H1 (cell line): Measurements from ENCODE around the gene ZNF454. TPM values are rescaled to one million over a fixed set of nuclear protein-coding genes. Genes with fewer than 3 reads are reported as not detected.

ENCODE experiments used
- CTCF ChIA-PET: fragments of 300-600 bp; sonication (Branson Sonifier 250); formaldehyde crosslinking; loops from one replicate; lab custom pipeline; 2021; ENCODE audit not compliant: partially characterized antibody; lab: Charles Lee
- POLR2A ChIA-PET: fragments of 300-600 bp; sonication (Branson Sonifier 250); formaldehyde crosslinking; loops from one replicate; lab custom pipeline; 2021; ENCODE audit warnings: inconsistent platforms; ENCODE audit not compliant: partially characterized antibody; lab: Charles Lee
- DNase-seq, 2 experiments: peaks; one replicate each; pipeline versions ENCODE4 v3.0.0 to v3.0.0-alpha.2; 2010 to 2022; ENCODE audit warnings: low spot score in 2 of 2, low read depth in 1 of 2, mixed read lengths in 1 of 2
- FAIRE-seq: peaks from 2 replicates; lab custom pipeline; 2011; peaks lifted over from hg19 to GRCh38; lab: Jason Lieb, UNC
- H2AFZ ChIP-seq: 2 replicates; pipeline ENCODE4 v1.8.1; 2012; ENCODE audit warnings: low read length, inconsistent platforms
- H2AK5ac ChIP-seq: 2 replicates; pipeline ENCODE4 v1.6.1; 2013; ENCODE audit warnings: low read depth, low read length
- H2BK120ac ChIP-seq: replicated peaks from 2 replicates; pipeline ENCODE3; 2013; ENCODE audit warnings: low read depth, low read length, inconsistent platforms
- H2BK12ac ChIP-seq: 2 replicates; pipeline ENCODE4 v1.6.1; 2013; ENCODE audit warnings: low read depth, low read length
- H2BK15ac ChIP-seq: 2 replicates; pipeline ENCODE4 v1.6.1; 2013; ENCODE audit warnings: low read length
- H2BK20ac ChIP-seq: 2 replicates; pipeline ENCODE4 v1.6.1; 2013; ENCODE audit warnings: low read length
- H2BK5ac ChIP-seq: 2 replicates; pipeline ENCODE4 v1.6.1; 2013; ENCODE audit warnings: low read depth, low read length
- H3K14ac ChIP-seq: 2 replicates; pipeline ENCODE4 v1.6.1; 2013; ENCODE audit warnings: inconsistent platforms; ENCODE audit not compliant: insufficient read length
- H3K18ac ChIP-seq: 2 replicates; pipeline ENCODE4 v1.6.1; 2013; ENCODE audit warnings: low read length; ENCODE audit errors: extremely low read depth
- H3K23ac ChIP-seq: 2 replicates; pipeline ENCODE4 v1.6.1; 2013; ENCODE audit warnings: inconsistent platforms; ENCODE audit not compliant: insufficient read length
- H3K23me2 ChIP-seq: 2 replicates; pipeline ENCODE4 v1.6.1; 2013; ENCODE audit warnings: low read depth, low read length
- H3K27ac ChIP-seq: 2 replicates; pipeline ENCODE4 v1.6.1; 2011; ENCODE audit warnings: low read depth, low read length, inconsistent platforms
- H3K27me3 ChIP-seq, 4 experiments: replicated peaks in 1 of 4; 1 replicate in 1 of 4; 2 replicates in 3 of 4; pipeline versions ENCODE4 v1.6.1 to v1.8.1; 2011 to 2013; ENCODE audit warnings: low read length in 3 of 4, mild to moderate bottlenecking in 3 of 4, inconsistent platforms in 2 of 4, mixed read lengths in 2 of 4, moderate library complexity in 1 of 4; ENCODE audit not compliant: control insufficient read depth in 3 of 4, insufficient read depth in 3 of 4; ENCODE audit errors: extremely low read depth in 1 of 4
- H3K36me3 ChIP-seq, 4 experiments: 2 replicates each; pipeline versions ENCODE4 v1.6.1 to v1.8.1; 2011 to 2013; ENCODE audit warnings: mild to moderate bottlenecking in 4 of 4, low read length in 3 of 4, moderate library complexity in 2 of 4, control low read depth in 1 of 4, inconsistent platforms in 1 of 4; ENCODE audit not compliant: insufficient read depth in 4 of 4, control insufficient read depth in 2 of 4
- H3K4ac ChIP-seq: replicated peaks from 2 replicates; pipeline ENCODE3; 2013; ENCODE audit warnings: low read length, low read depth, mixed read lengths, inconsistent platforms; ENCODE audit not compliant: insufficient read length
- H3K4me1 ChIP-seq, 4 experiments: replicated peaks in 1 of 4; 1 replicate in 1 of 4; 2 replicates in 3 of 4; pipeline versions ENCODE4 v1.6.1 to v1.8.1; 2011 to 2013; ENCODE audit warnings: low read length in 3 of 4, inconsistent platforms in 2 of 4, mixed read lengths in 1 of 4; ENCODE audit not compliant: insufficient read depth in 4 of 4, control insufficient read depth in 3 of 4
- H3K4me2 ChIP-seq, 2 experiments: 2 replicates each; pipeline versions ENCODE4 v1.6.1 to v1.8.1; 2011 to 2013; ENCODE audit warnings: low read depth in 2 of 2, low read length in 2 of 2, control low read depth in 1 of 2, inconsistent platforms in 1 of 2, mild to moderate bottlenecking in 1 of 2; ENCODE audit not compliant: insufficient read depth in 1 of 2
- H3K4me3 ChIP-seq, 4 experiments: fragments of 200-600, 300-600 bp in 1 of 4; sonication (generic), shearing (Covaris generic), sonication (Bioruptor Twin) in 1 of 4; 2 replicates each; pipeline versions ENCODE4 v1.5.1 to v1.8.1; 2011 to 2016; ENCODE audit warnings: low read length in 4 of 4, low read depth in 3 of 4, control low read depth in 2 of 4, inconsistent platforms in 2 of 4, mild to moderate bottlenecking in 2 of 4, mixed read lengths in 1 of 4, moderate library complexity in 1 of 4; ENCODE audit not compliant: insufficient read depth in 2 of 4; ENCODE audit errors: extremely low read depth in 1 of 4
- H3K56ac ChIP-seq: replicated peaks from 2 replicates; pipeline ENCODE3; 2013; ENCODE audit warnings: low read depth, mild to moderate bottlenecking, mixed read lengths, low read length, inconsistent platforms; ENCODE audit not compliant: insufficient read length
- H3K79me1 ChIP-seq: 2 replicates; pipeline ENCODE4 v1.6.1; 2013; ENCODE audit warnings: low read depth, low read length, control low read depth
- H3K79me2 ChIP-seq, 2 experiments: 2 replicates each; pipeline versions ENCODE4 v1.6.1 to v1.8.1; 2012 to 2013; ENCODE audit warnings: low read length in 2 of 2, mild to moderate bottlenecking in 2 of 2, inconsistent platforms in 1 of 2; ENCODE audit not compliant: insufficient read depth in 2 of 2, control insufficient read depth in 1 of 2
- H3K9ac ChIP-seq, 4 experiments: replicated peaks in 1 of 4; 1 replicate in 1 of 4; 2 replicates in 3 of 4; pipeline versions ENCODE4 v1.6.1 to v1.8.1; 2011 to 2013; ENCODE audit warnings: low read depth in 3 of 4, low read length in 3 of 4, control low read depth in 2 of 4, mild to moderate bottlenecking in 2 of 4, moderate library complexity in 2 of 4, inconsistent platforms in 1 of 4; ENCODE audit errors: extremely low read depth in 1 of 4
- H3K9me3 ChIP-seq, 2 experiments: 2 replicates each; pipeline versions ENCODE4 v1.6.1 to v1.8.1; 2012 to 2013; ENCODE audit warnings: mild to moderate bottlenecking in 2 of 2, moderate library complexity in 2 of 2, control low read depth in 1 of 2, inconsistent platforms in 1 of 2, low read depth in 1 of 2, low read length in 1 of 2, mixed read lengths in 1 of 2; ENCODE audit not compliant: insufficient read depth in 2 of 2
- H4K20me1 ChIP-seq, 2 experiments: replicated peaks in 1 of 2; 2 replicates each; pipeline versions ENCODE3 to v1.8.1; 2011 to 2013; ENCODE audit warnings: inconsistent platforms in 2 of 2, low read length in 2 of 2, mild to moderate bottlenecking in 1 of 2; ENCODE audit not compliant: insufficient read depth in 2 of 2, control insufficient read depth in 1 of 2
- H4K5ac ChIP-seq: 2 replicates; pipeline ENCODE4 v1.6.1; 2013; ENCODE audit warnings: low read length, low read depth, mixed read lengths, inconsistent platforms; ENCODE audit not compliant: insufficient read length
- H4K8ac ChIP-seq: 2 replicates; pipeline ENCODE4 v1.8.0; 2013; ENCODE audit warnings: mild to moderate bottlenecking, moderate library complexity, low read length, inconsistent platforms; ENCODE audit not compliant: insufficient read depth; ENCODE audit errors: extremely low read depth
- H4K91ac ChIP-seq: replicated peaks from 2 replicates; pipeline ENCODE3; 2013; ENCODE audit warnings: low read length, mixed read lengths, inconsistent platforms; ENCODE audit not compliant: insufficient read length
- ASH2L ChIP-seq: fragments of 200-600, 300-600 bp; sonication (generic); IDR thresholded peaks from one replicate; pipeline ENCODE4 v1.7.1; 2017; ENCODE audit warnings: low read length
- FOSL1 ChIP-seq: IDR thresholded peaks from 2 replicates; pipeline ENCODE4 v1.6.1; 2011; ENCODE audit warnings: mild to moderate bottlenecking, low read depth, low read length, moderate library complexity; ENCODE audit not compliant: insufficient read depth
- GABPA ChIP-seq: IDR thresholded peaks from 2 replicates; pipeline ENCODE4 v1.6.1; 2011; ENCODE audit warnings: mild to moderate bottlenecking, low read length, moderate library complexity, borderline replicate concordance; ENCODE audit not compliant: insufficient read depth
- KDM4A ChIP-seq: IDR thresholded peaks from one replicate; pipeline ENCODE4 v1.7.1; 2012; ENCODE audit warnings: low read depth, mild to moderate bottlenecking, moderate library complexity, low read length, inconsistent platforms; ENCODE audit not compliant: severe bottlenecking
- POLR2A ChIP-seq, 2 experiments: IDR thresholded peaks; 1 replicate in 1 of 2; 2 replicates in 1 of 2; pipeline ENCODE4 v1.6.1; 2011; ENCODE audit warnings: low read depth in 2 of 2, low read length in 2 of 2, mild to moderate bottlenecking in 2 of 2; ENCODE audit errors: control extremely low read depth in 1 of 2
- POU5F1 ChIP-seq: IDR thresholded peaks from 2 replicates; pipeline ENCODE4 v1.6.1; 2011; ENCODE audit warnings: low read depth, mild to moderate bottlenecking, low read length, moderate library complexity
- RFX5 ChIP-seq: IDR thresholded peaks from 2 replicates; pipeline ENCODE4 v1.6.1; 2011; ENCODE audit warnings: low read depth, low read length, improper control_type of control experiment, borderline replicate concordance
- SAP30 ChIP-seq: fragments of 300-600 bp; sonication (generic); IDR thresholded peaks from 2 replicates; pipeline ENCODE4 v1.7.1; 2012; ENCODE audit warnings: low read length, moderate library complexity, mild to moderate bottlenecking, inconsistent platforms; ENCODE audit not compliant: insufficient read depth, insufficient replicate concordance
- SUZ12 ChIP-seq: fragments of 200-600 bp; sonication (generic); IDR thresholded peaks from 2 replicates; pipeline ENCODE4 v1.6.1; 2012; ENCODE audit warnings: mild to moderate bottlenecking, inconsistent platforms, low read length, moderate library complexity, mixed read lengths
- TEAD4 ChIP-seq: IDR thresholded peaks from 2 replicates; pipeline ENCODE4 v1.6.1; 2012; ENCODE audit warnings: low read depth, low read length, inconsistent platforms, mixed read lengths
- YY1 ChIP-seq: IDR thresholded peaks from 2 replicates; pipeline ENCODE4 v1.6.1; 2011; ENCODE audit warnings: low read depth, mild to moderate bottlenecking, low read length
- WGBS, 2 experiments: shearing (Covaris generic) in 1 of 2; methylation state at CpG; one replicate each; pipeline versions ENCODE4 v1.1.6 to v1.1.7; 2013 to 2015; ENCODE audit warnings: low lambda C conversion rate in 2 of 2, mixed read lengths in 2 of 2, inconsistent platforms in 1 of 2, low coverage in 1 of 2, missing lambda C conversion rate in 1 of 2; ENCODE audit not compliant: insufficient replicate concordance in 2 of 2, insufficient coverage in 1 of 2, insufficient read length in 1 of 2; ENCODE audit errors: extremely low coverage in 1 of 2, missing lambda C conversion rate in 1 of 2; 5-methylcytosine and 5-hydroxymethylcytosine counted together
- polyA plus RNA-seq, 7 experiments: library from polyadenylated mRNA; depleted of rRNA in 3 of 7; stranded (reverse) in 5 of 7; unstranded in 2 of 7; fragments of >200 nt in 5 of 7; fragments of 200-250 nt in 2 of 7; gene quantifications; 1 replicate in 5 of 7; 2 replicates in 1 of 7; 4 replicates in 1 of 7; pipeline versions ENCODE4 v1.2.1 to v1.2.3, GENCODE V29; 2011 to 2013; ENCODE audit warnings: missing spikeins in 2 of 7, mixed read lengths in 2 of 7
- total RNA-seq: library from RNA; stranded (reverse); fragmentation: NEBNext Ultra II Directional; extraction: Animal tissue kit (Norgen Biotek cat#: 25700); gene quantifications from 2 replicates; pipeline ENCODE4 v1.2.1, GENCODE V29; 2021

ZNF454 gene
- total and polyA plus RNA-seq, 2 of the 8 experiments (the other 6 are each of a cell fraction or from before 2014, with no cell fraction given): 0.33 to 1.2 TPM

GRCh38 chr5:178994580-178995340 lies 53.8 kb downstream of the ZNF454 start, which contains the start of gene GRM6:
Gene GRM6, minus strand, starts transcription at chr5:178995320. Its CDS starts 376 bp downstream, at chr5:178994944.
- Histone ChIP-seq H3K23ac (no peak within 1 kb of the TSS), H3K18ac (no peak within 1 kb of the TSS), H3K4me3 (peak within 1 kb of the TSS; percentile 15 to 58 (median 38); a peak in 7 of 8 replicates), H4K91ac (no peak within 1 kb of the TSS), H3K27me3 (peaks cover 26 to 47% (median 44%) of the 10 kb centered on the region in 4 experiments), H2BK5ac (no peak within 1 kb of the TSS), H2BK120ac (no peak within 1 kb of the TSS), H3K4ac (no peak within 1 kb of the TSS), H3K9me3 (peaks cover 13 to 36% of the 10 kb centered on the region in 2 experiments; a peak in 3 of 4 replicates), H2BK12ac (no peak within 1 kb of the TSS; the same call in 1 of the 2 replicates), H2AK5ac (no peak within 1 kb of the TSS), H2BK15ac (no peak within 1 kb of the TSS), H2AFZ (peak within 1 kb of the TSS; percentile 81; the same call in 1 of the 2 replicates), H3K9ac (no peak within 1 kb of the TSS), H4K5ac (no peak within 1 kb of the TSS), H3K14ac (no peak within 1 kb of the TSS), H3K36me3 (no peaks in the 10 kb centered on the region; a peak in 1 of 8 replicates), H3K27ac (no peak within 1 kb of the TSS), H4K20me1 (peaks cover 1 to 4% of the 10 kb centered on the region in 2 experiments), H3K23me2 (peaks cover 9% of the 10 kb centered on the region; the same call in 1 of the 2 replicates), H2BK20ac (no peak within 1 kb of the TSS), H3K79me1 (no peaks in the 10 kb centered on the region), H4K8ac (peak within 1 kb of the TSS; percentile 71; the same call in 1 of the 2 replicates), H3K56ac (no peak within 1 kb of the TSS), H3K4me1 (peaks cover 0 to 13% (median 1%) of the 10 kb centered on the region in 4 experiments; a peak in 5 of 7 replicates), H3K4me2 (peak within 1 kb of the TSS; percentile 68 to 87), H3K79me2 (no peaks in the 10 kb centered on the region)
- FAIRE-seq (no peak), DNase-seq (peak in 1 of 2 experiments; percentile 67)
- ChIA-PET CTCF (no interaction called here), POLR2A (no interaction called here)
- 10% methylated on average over 11 of the region's 97 CpGs; no CpG with 5 or more reads in 1 of the 2 experiments for WGBS, 2 experiments
- no peak for TF ChIP-seq TEAD4
- peak; percentile 77 for TF ChIP-seq SUZ12
- no peak for TF ChIP-seq POLR2A (IDR thresholded peaks at IDR 0.05; ENCODE audit: control extremely low read depth in 1 of 2, low read depth in 2 of 2, low read length in 2 of 2)
- no peak for TF ChIP-seq GABPA
- no peak for TF ChIP-seq ASH2L
- no peak for TF ChIP-seq RFX5
- no peak for TF ChIP-seq POU5F1
- no peak for TF ChIP-seq FOSL1
- TF ChIP-seq SAP30: no peak
- TF ChIP-seq KDM4A: peak; percentile 93
- no peak for TF ChIP-seq YY1
